ENCODE measurements around the gene DAB1. TPM values are rescaled to one million over a fixed set of nuclear protein-coding genes. Genes with fewer than 3 reads are reported as not detected.

Gene DAB1
- total and polyA plus RNA-seq, 10 of the 15 experiments (the other 5 are each of a cell fraction or from before 2014, with no cell fraction given): 0.02 to 0.10 (median 0.03) TPM; not detected in 5

GRCh38 chr1:57017200-57017599 is 406.7 kb downstream of the DAB1 start (continued):
- TF ChIP-seq, protein P1, sequence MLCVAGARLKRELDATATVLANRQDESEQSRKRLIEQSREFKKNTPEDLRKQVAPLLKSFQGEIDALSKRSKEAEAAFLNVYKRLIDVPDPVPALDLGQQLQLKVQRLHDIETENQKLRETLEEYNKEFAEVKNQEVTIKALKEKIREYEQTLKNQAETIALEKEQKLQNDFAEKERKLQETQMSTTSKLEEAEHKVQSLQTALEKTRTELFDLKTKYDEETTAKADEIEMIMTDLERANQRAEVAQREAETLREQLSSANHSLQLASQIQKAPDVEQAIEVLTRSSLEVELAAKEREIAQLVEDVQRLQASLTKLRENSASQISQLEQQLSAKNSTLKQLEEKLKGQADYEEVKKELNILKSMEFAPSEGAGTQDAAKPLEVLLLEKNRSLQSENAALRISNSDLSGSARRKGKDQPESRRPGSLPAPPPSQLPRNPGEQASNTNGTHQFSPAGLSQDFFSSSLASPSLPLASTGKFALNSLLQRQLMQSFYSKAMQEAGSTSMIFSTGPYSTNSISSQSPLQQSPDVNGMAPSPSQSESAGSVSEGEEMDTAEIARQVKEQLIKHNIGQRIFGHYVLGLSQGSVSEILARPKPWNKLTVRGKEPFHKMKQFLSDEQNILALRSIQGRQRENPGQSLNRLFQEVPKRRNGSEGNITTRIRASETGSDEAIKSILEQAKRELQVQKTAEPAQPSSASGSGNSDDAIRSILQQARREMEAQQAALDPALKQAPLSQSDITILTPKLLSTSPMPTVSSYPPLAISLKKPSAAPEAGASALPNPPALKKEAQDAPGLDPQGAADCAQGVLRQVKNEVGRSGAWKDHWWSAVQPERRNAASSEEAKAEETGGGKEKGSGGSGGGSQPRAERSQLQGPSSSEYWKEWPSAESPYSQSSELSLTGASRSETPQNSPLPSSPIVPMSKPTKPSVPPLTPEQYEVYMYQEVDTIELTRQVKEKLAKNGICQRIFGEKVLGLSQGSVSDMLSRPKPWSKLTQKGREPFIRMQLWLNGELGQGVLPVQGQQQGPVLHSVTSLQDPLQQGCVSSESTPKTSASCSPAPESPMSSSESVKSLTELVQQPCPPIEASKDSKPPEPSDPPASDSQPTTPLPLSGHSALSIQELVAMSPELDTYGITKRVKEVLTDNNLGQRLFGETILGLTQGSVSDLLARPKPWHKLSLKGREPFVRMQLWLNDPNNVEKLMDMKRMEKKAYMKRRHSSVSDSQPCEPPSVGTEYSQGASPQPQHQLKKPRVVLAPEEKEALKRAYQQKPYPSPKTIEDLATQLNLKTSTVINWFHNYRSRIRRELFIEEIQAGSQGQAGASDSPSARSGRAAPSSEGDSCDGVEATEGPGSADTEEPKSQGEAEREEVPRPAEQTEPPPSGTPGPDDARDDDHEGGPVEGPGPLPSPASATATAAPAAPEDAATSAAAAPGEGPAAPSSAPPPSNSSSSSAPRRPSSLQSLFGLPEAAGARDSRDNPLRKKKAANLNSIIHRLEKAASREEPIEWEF (IDR thresholded peaks at IDR 0.05; ENCODE audit: insufficient replicate concordance, low read depth, low read length): no peak
- no peak for TF ChIP-seq CEBPB (IDR thresholded peaks at IDR 0.05; ENCODE audit: borderline replicate concordance in 1 of 2, low read depth in 2 of 2, low read length in 2 of 2)
- no peak for TF ChIP-seq PRDM15 (CRISPR knock-in tag; IDR thresholded peaks at IDR 0.05)
- TF ChIP-seq NFXL1 (IDR thresholded peaks at IDR 0.05; ENCODE audit: borderline replicate concordance): no peak
- TF ChIP-seq POLR2AphosphoS2 (IDR thresholded peaks at IDR 0.05; ENCODE audit: low read depth, low read length): no peak
- no peak for TF ChIP-seq YBX1 (IDR thresholded peaks at IDR 0.05)
- TF ChIP-seq CBFB (IDR thresholded peaks at IDR 0.05; ENCODE audit: low read depth): no peak
- TF ChIP-seq EP300 (IDR thresholded peaks at IDR 0.05; ENCODE audit: borderline replicate concordance in 1 of 2, control insufficient read depth in 1 of 2, low read depth in 2 of 2, low read length in 2 of 2): no peak
- TF ChIP-seq BCL11A (IDR thresholded peaks at IDR 0.05; ENCODE audit: low read depth, low read length): no peak
- no peak for TF ChIP-seq RB1 (IDR thresholded peaks at IDR 0.05; ENCODE audit: borderline replicate concordance)
- no peak for TF ChIP-seq RAD21 (IDR thresholded peaks at IDR 0.05; ENCODE audit: insufficient read depth, low read depth, low read length)
- TF ChIP-seq CBX5 (IDR thresholded peaks at IDR 0.05; ENCODE audit: low read depth): no peak
